Stimulated activated CD4-positive, alpha-beta T cell treated with anti-CD3 and anti-CD28 coated beads, Interleukin-15, amount 100 ng/mL, for 1 hour (primary cell): ENCODE measurements around the gene PMEPA1.

ENCODE experiments used
- DNase-seq, 2 donors: peaks; one replicate each; pipeline ENCODE4 v3.0.0-alpha.2; 2020; ENCODE audit warnings: low read depth in 1 of 2, low spot score in 1 of 2

Gene PMEPA1

DNA sequence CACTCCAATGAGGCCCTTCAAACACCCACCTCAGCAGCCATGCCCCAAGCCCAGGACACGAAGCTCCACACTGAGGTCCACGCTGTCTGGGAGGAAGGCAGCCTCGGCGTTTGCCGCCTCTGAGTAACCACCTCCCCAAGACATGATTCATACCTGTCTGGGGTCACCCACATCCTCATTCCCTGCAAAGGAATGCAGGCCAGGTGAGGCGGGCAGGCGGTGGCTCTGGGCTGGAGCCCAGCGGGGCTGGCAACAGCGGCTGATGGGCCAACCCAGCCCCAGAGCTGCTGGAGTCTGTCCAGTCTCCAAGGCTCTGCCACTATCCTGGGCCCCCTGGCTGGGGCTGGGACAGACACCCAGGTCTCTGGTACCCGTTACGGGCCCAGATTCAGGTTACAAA lies 14.8 kb downstream of the PMEPA1 start:
- DNase-seq, result no peak

DNA sequence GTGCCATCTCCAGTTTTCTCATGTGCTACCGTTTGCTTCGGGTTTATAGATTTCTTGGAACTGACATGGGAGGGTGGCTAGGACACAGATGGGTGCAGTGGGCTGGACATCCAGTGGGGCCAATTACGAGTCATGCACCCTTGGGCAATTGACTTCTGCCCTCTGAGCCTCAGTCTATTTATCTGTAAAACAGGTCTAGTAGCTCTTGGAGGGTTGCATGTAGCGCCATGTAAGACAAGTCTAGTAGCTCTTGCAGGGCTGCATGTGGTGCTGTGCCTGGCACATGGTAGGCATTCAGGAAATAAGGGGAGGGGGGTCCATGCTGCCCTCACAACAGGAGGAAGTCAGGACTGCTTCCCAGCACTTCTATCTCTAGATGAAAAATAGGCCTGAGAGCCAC lies 15.3 kb downstream of the PMEPA1 start:
- DNase-seq, result no peak

GRCh38 chr20:57693670-57694329 lies 16.0 kb downstream of the PMEPA1 start:
- DNase-seq, result no peak

DNA sequence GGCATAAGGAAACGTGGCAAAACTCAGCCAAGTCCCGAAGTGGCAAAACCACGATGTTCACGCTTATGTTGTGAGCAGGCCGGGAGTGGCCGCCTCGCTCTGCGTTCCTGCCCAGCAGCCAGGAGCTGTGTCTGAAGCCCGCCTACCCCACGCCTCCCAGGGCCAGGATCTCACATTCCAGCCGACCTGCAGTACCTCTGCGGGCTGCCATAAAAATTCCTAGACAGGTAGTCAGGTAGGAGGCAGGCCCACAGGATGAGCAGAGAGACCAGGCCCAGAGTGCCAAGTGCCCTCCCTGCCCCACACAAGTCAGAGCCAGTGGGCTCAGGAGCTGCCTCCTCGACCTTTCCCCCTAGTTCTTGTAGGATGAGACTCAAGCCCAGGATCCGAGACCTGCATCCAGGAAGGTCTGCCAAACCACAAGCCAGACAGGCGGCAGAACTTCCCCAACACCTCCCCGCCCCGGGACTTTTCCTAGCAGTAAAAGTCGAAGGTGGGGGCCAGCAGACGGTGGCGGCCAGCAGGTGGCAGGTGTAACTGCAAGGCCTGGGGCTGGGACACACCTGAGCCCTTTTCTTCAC lies 16.7 kb downstream of the PMEPA1 start:
- DNase-seq, result no peak

DNA sequence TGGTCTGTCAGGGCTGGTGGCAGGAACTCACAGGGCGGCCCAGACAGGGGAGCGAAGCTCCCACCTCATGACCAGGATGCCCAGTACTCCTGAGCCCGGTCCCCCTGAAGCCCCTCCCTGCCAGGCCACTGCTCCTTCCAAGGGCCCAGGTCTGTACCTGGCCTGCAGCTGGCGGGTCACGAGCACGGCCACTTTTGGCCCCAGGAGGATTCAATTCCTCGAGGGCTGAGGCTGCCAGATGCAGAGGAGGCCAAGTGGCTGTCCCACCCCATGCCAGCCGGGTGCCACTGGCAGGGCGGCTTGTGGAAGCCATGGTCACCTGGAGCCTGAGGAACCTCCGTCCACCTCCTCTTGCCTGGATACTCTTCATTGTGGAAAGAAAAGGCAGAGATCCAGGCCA lies 17.4 kb downstream of the PMEPA1 start:
- no peak for DNase-seq

DNA sequence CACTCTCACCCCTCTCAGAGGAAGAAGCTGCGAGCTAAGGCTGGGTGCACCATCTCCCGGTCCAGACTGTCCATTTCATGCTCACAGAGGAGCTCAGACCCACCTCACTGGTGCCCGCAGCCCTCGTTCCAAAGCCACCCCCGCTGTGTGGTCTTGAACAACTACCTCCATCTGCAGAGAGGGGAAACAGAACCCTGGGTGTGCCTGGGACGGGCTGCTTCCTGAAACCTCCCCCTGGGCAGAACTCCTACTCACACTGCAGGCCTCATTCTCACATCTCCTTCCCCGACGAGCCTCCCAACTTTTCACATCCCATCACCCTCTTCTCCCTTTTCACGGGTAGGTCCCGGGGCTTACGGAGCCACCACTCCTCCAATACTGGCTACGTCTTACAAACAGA lies 18.1 kb downstream of the PMEPA1 start:
- DNase-seq, result no peak

DNA sequence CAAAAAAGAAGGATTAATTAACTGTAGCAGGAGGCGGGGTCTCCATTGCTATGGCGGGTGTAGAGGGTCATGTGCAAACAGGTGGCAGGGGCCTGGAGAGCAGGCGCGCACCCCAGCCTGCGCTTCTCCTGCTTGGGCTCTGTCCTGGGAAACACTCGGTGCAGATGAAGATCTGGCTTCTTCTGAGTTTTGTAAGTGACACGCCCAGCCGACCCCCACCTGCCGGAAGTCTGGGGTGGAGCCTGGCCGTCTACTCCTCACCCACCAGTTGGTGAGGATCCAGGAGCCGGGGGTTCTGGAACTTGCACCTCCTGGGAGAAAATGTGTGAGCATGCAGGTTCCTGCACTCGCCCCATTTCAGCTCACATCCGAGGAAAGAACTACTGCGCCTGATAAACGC lies 19.3 kb downstream of the PMEPA1 start:
- DNase-seq, result no peak

DNA sequence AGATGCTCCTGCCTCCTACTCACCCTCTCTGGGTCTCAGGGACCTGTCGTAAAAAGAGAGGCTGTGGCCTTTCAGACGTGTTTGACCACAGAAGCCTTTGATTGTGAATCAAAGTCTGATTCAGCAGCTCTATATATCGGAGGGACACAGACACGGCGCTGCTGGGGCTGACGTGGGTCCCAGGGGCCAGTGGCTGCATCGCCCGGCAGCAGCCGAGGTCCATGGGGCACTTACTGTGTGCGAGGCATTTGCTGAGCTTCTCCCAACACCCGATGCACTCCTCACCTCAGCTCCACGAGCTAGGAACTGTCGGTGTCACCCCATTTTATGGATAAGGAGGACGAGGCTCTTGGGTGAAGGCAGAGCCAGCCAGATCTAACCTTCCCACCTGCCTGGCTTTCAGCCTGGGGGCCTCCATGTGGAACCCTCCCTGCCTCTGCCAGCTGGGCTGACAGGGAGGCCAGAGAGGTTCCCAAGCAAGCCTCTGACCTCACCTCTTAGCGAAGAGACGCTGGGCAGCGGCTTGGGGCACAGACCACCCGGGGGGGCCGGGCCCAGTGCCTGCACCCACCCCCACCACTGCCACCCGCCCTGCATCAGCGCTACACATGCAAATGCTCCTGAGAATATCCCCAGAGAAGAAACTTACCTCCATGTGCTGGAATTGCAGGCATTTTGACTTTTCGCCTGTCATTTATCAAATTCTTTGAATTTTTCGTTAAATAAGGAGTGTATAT lies 19.9 kb downstream of the PMEPA1 start:
- DNase-seq, result no peak

- no peak for DNase-seq
These were observed 21.0 kb downstream of the PMEPA1 start for GRCh38 chr20:57688864-57689263.

DNA sequence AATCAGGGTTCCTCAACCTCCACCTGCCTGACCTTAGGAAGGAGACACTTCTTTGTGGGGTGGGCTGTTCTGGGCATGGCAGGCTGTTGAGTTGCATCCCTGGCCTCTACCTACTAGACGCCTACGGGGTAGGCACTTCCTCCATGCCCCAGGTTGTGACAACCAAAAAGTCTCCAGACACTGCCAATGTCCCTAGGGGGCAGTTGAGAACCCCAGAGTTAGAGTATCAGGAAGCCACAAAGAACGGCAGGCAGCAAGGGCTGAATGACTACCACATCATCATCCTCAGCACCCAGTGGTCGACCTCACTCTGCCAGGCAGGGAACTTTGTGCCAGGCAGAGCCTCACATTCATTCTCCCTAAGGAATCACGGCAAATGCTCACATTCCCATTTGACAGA lies 21.5 kb downstream of the PMEPA1 start:
- DNase-seq, result no peak

GRCh38 chr20:57686931-57687652 lies 22.7 kb downstream of the PMEPA1 start:
- DNase-seq, result no peak

GRCh38 chr20:57685146-57685758 lies 24.6 kb downstream of the PMEPA1 start:
- no peak for DNase-seq

GRCh38 chr20:57684808-57685140 lies 25.0 kb downstream of the PMEPA1 start:
- no peak for DNase-seq

GRCh38 chr20:57683881-57684807 lies 25.7 kb downstream of the PMEPA1 start:
- no peak for DNase-seq

DNA sequence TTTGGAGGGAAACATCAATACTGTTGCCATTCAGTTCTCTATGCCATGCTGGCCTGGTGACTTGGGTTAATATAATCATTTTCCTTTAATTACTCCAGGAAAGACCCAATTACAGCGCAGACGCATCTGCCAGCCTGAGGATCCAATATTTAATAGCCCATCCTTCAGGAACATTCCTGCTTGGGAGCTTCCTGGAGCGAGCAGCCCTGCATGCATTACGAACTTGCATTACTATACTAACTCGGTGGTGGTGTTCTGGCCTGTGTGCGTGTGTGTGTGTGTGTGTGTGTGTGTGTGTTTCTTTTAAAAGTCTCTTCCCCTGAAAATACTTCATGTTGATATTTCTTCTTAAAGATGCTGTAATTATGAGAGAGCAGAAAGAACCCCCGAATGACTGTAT lies 26.5 kb downstream of the PMEPA1 start:
- DNase-seq, result no peak

DNA sequence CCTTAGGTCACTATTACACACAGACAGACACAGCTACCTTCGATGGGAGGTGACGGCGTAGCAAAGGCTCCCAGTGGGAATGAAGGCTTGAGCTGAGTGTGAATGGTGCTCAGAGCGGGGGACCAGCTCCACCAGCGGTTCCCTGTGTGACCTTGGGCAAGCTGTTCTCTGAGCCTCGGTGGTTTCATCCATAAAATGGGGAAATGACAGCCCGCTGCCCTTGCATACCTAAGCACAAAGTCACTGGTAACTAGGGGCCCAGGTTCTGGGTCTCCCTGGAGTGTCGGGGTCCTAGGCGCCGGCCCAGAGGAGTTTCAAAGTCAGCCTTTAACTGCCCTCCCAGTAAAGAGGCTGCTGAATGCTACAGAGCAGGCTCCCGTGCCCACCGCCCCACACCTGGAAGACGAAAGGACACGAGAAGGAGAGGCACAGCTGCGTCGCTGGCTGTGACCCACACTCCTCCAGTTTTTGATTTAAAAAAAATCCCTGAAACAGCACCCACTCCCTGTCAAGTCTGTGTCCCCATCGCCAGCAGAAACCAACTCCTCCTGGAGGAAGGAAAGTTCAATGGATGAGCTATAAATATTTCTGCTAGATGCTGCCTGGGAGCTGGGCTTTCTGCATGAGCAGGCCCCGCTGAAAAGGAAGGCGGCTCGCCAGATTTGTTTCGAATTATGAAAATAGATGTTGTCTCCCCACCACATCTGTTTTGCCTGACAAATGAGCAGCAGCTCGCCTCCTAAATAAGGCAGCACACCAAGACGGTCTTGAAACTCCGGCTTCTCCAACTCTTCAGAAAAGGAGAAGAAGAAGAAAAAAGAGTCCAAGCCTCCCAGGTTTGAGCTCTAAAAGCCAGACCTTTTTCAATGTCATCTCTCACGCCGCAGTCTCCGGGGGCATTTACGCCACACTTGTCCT lies 27.4 kb downstream of the PMEPA1 start:
- DNase-seq, result no peak

- DNase-seq, result no peak
These were observed 28.6 kb downstream of the PMEPA1 start for GRCh38 chr20:57680934-57681914.

GRCh38 chr20:57680131-57680716 lies 29.6 kb downstream of the PMEPA1 start:
- DNase-seq, result no peak
